Muscle of leg (tissue), 11 donors: ENCODE measurements around the gene SLC2A11. TPM values are rescaled to one million over a fixed set of nuclear protein-coding genes. Genes with fewer than 3 reads are reported as not detected.
"Not testable (repeated sequence)": the region's sequence is repeated elsewhere in the genome, so short reads cannot be mapped to it uniquely, and the experiment has no call there.

ENCODE experiments used
- DNase-seq: peaks from one replicate; pipeline ENCODE4 v3.0.0; 2013
- H3K27ac ChIP-seq: one replicate; pipeline ENCODE4 v1.5.1; 2013; ENCODE audit warnings: mild to moderate bottlenecking, low read length, control low read depth
- H3K27me3 ChIP-seq: one replicate; pipeline ENCODE4 v1.6.1; 2013; ENCODE audit warnings: low read length; ENCODE audit not compliant: control insufficient read depth, insufficient read depth
- H3K36me3 ChIP-seq: one replicate; pipeline ENCODE4 v1.6.1; 2013; ENCODE audit warnings: low read length; ENCODE audit not compliant: control insufficient read depth, insufficient read depth
- H3K4me1 ChIP-seq: one replicate; pipeline ENCODE4 v1.6.1; 2013; ENCODE audit warnings: low read length; ENCODE audit not compliant: control insufficient read depth, insufficient read depth
- H3K4me3 ChIP-seq: one replicate; pipeline ENCODE4 v1.5.1; 2013; ENCODE audit warnings: low read length, control low read depth
- H3K9me3 ChIP-seq: replicated peaks from 2 replicates; pipeline ENCODE4 v1.6.1; 2013; ENCODE audit warnings: low read depth, low read length; ENCODE audit not compliant: control insufficient read depth
- WGBS: methylation state at CpG from one replicate; pipeline ENCODE4 v1.1.5; 2013; ENCODE audit warnings: missing lambda C conversion rate; ENCODE audit not compliant: insufficient coverage; 5-methylcytosine and 5-hydroxymethylcytosine counted together
- polyA plus RNA-seq, 8 donors: library from polyadenylated mRNA; unstranded; fragments of 120-200 nt; gene quantifications; one replicate each; pipeline versions ENCODE4 v1.2.1 to v1.2.3, GENCODE V29; 2013; ENCODE audit warnings: inconsistent platforms in 1 of 8, low replicate concordance in 1 of 8; ENCODE audit not compliant: insufficient read length in 8 of 8, insufficient read depth in 1 of 8
- total RNA-seq: library from RNA; stranded (reverse); fragments of 120-200 nt; gene quantifications from one replicate; pipeline ENCODE4 v1.2.4, GENCODE V29; 2013

SLC2A11 gene
- total and polyA plus RNA-seq, 9 donors, result 2.8 to 8.4 (median 6.2) TPM

DNA sequence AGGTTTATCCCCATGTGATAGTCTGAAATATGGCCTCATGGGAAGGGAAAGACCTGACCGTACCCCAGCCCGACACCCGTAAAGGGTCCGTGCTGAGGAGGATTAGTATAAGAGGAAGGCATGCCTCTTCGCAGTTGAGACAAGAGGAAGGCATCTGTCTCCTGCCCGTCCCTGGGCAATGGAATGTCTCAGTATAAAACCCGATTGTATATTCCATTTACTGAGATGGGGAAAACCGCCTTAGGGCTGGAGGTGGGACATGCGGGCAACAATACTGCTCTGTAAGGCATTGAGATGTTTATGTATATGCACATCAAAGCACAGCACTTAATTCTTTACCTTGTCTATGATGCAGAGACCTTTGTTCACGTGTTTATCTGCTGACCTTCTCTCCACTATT lies 49.7 kb downstream of the SLC2A11 start:
- H3K36me3 ChIP-seq, H3K9me3 ChIP-seq, DNase-seq, H3K27ac ChIP-seq, H3K4me3 ChIP-seq, H3K27me3 ChIP-seq: not testable (repeated sequence)
- H3K4me1 ChIP-seq, result peaks cover 77% of the 10 kb centered on the region
- WGBS, result no CpG with 5 or more reads among the region's 10 CpGs

GRCh38 chr22:23908587-23909205 lies 51.0 kb downstream of the SLC2A11 start:
- no peaks in the 10 kb centered on the region for H3K36me3 ChIP-seq
- no peaks in the 10 kb centered on the region for H3K27me3 ChIP-seq
- H3K9me3 ChIP-seq, result no peaks in the 10 kb centered on the region
- no peak overlapping the region for H3K4me3 ChIP-seq
- WGBS, result 62% methylated on average over 5 of the region's 11 CpGs
- peaks cover 79% of the 10 kb centered on the region for H3K4me1 ChIP-seq
- DNase-seq, result no peak
- H3K27ac ChIP-seq, result peak overlapping the region; percentile 75

- Histone ChIP-seq H3K4me1 (peaks cover 75% of the 10 kb centered on the region), H3K27me3 (no peaks in the 10 kb centered on the region), H3K36me3 (no peaks in the 10 kb centered on the region), H3K4me3 (no peak overlapping the region), H3K27ac (peak overlapping the region; percentile 75), H3K9me3 (no peaks in the 10 kb centered on the region)
- DNase-seq, result peak; percentile 66
- 20% methylated on average over 1 of the region's 6 CpGs for WGBS
These were observed 51.7 kb downstream of the SLC2A11 start for GRCh38 chr22:23909296-23909898.

DNA sequence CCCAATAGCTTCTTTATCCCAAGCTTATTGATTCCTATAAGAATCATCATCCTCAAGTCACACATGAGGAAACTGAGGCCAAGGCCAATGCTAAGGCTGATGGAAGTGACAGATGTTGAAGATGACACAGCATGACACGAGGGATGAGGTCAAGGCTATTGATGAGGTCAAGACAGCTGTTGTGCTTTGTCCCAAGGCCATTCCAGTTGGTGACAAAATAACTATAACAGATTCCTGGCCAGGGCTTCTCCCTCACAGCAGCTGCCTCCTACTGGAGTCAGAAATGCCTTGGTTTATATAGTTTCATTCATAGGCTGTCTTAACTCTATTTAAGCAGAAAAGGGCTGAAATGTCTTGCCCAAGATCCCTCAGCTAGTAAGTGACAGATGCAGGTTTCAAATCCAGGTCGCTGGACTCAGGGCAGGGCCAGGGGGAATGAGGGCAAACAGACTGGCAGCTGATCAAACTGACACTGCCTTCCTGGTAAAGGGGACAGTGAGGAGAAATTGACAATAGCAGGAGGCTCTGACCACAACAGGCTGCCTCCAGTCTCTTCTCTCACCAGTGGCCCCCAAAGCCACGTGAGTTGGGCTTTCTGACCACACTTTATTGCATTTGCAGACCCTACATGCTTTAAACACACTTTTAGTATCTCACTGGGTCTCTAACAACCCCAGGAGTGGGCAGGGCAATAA lies 53.0 kb downstream of the SLC2A11 start:
- Histone ChIP-seq H3K4me1 (peaks cover 66% of the 10 kb centered on the region), H3K9me3 (no peaks in the 10 kb centered on the region), H3K36me3 (no peaks in the 10 kb centered on the region), H3K4me3 (no peak overlapping the region), H3K27ac (peak overlapping the region; percentile 84), H3K27me3 (no peaks in the 10 kb centered on the region)
- 70% methylated on average over 3 of the region's 3 CpGs for WGBS
- DNase-seq, result peak; percentile 54

DNA sequence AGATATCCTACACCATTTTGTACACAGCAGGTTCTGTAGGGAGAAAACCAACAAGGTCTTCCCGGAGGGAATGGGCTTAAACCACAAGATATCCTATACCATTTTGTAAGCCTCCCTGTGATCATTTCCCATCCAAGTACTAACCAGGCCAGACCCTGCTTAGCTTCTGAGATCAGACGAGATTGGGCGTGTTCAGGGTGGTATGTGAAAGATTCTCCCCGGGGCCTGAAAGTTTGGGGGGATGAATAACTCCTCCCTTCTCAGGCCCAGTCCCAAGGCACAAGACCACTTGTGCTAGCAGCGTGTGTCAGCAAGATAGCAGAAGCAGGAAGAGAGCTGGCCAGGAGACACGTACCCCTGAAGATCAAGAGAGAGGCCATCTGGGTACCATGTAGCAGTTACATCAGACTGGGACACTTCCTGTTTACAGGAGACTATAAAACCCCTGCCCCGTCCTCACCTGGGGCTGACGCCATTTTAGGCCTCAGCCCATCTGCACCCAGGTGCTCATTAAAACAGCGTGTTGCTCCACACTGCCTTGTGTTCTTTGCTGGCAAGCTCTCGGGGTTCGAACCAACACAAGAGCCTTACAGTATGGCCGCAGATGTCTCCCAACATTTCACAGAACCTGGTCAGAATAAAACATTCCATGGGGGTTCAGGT lies 53.8 kb downstream of the SLC2A11 start:
- no peaks in the 10 kb centered on the region for H3K27me3 ChIP-seq
- H3K36me3 ChIP-seq, result no peaks in the 10 kb centered on the region
- H3K27ac ChIP-seq, result peak overlapping the region; percentile 84
- no peak overlapping the region for H3K4me3 ChIP-seq
- peaks cover 59% of the 10 kb centered on the region for H3K4me1 ChIP-seq
- WGBS, result 94% methylated on average over 7 of the region's 12 CpGs
- DNase-seq, result no peak
- H3K9me3 ChIP-seq, result no peaks in the 10 kb centered on the region

- no peak for DNase-seq
- 93% methylated on average over 6 of the region's 9 CpGs for WGBS
- H3K4me3 ChIP-seq, result no peak overlapping the region
- no peaks in the 10 kb centered on the region for H3K36me3 ChIP-seq
- H3K27me3 ChIP-seq, result no peaks in the 10 kb centered on the region
- H3K27ac ChIP-seq, result peak overlapping the region; percentile 99
- peaks cover 54% of the 10 kb centered on the region for H3K4me1 ChIP-seq
- no peaks in the 10 kb centered on the region for H3K9me3 ChIP-seq
These were observed 54.7 kb downstream of the SLC2A11 start for GRCh38 chr22:23912293-23912903.

GRCh38 chr22:23913306-23913660 lies 55.6 kb downstream of the SLC2A11 start:
- no peak for DNase-seq
- no peaks in the 10 kb centered on the region for H3K27me3 ChIP-seq
- no peaks in the 10 kb centered on the region for H3K9me3 ChIP-seq
- H3K4me3 ChIP-seq, result peak overlapping the region; percentile 77
- 0% methylated on average over 1 of the region's 1 CpG for WGBS
- no peaks in the 10 kb centered on the region for H3K36me3 ChIP-seq
- H3K27ac ChIP-seq, result peak overlapping the region; percentile 99
- H3K4me1 ChIP-seq, result peaks cover 49% of the 10 kb centered on the region

DNA sequence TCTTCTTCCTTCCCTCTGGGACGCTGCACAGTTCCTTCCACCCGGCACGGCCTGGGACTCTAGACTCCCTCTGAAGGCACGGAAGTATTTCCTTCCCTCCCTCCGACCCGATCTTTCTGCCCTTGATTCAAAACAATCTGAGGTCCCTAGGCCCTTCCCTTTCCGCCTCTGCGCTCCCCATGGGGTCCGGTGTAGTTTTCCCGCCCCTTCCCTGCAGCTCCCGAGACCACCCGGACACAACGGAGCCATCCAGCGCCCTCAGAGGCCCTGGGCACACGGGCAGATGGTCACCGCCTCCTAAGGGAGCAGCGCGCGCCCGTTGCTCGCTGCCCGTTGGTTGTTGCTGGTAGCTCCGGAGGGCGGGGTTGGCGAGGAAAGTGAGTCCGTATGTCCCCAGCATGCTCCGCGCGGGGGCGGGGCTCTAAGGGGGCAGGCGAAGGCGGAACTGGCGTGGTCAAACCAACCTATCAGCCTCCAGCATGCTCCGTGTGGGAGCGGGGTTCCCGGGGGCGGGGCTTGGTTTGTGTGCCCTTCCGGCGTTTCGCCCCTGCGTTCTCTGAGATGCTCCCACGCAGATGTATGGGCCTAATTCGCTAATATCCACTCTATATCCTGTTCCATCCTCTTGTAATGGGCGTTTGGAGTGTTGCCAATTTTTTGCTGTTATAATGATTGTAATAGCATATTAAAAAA lies 56.1 kb downstream of the SLC2A11 start:
- DNase-seq, result peak; percentile 99
- 0% methylated on average over 35 of the region's 44 CpGs for WGBS
- no peaks in the 10 kb centered on the region for H3K36me3 ChIP-seq
- peak overlapping the region; percentile 77 for H3K4me3 ChIP-seq
- H3K9me3 ChIP-seq, result no peaks in the 10 kb centered on the region
- no peaks in the 10 kb centered on the region for H3K27me3 ChIP-seq
- peak overlapping the region; percentile 99 for H3K27ac ChIP-seq
- peaks cover 44% of the 10 kb centered on the region for H3K4me1 ChIP-seq

DNA sequence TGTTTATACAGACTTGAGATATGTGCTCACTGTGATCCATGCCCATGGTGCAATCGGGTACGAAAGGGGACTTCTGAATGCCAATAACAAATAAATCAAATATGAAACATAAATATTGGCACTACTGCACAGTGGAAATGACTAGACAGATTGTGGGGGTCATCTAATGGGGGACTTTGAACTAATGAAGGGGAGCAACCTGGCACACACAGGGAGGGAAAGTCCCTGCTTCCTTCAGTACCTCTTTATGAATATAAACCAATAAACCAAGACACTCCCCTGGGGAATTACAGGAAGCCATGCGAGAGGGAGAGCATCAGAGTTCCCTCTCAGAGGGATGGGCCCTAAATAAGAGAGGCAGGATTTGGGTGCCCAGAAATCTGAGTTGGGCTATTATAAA lies 57.6 kb downstream of the SLC2A11 start:
- Histone ChIP-seq H3K36me3 (no peaks in the 10 kb centered on the region), H3K9me3 (no peaks in the 10 kb centered on the region), H3K4me1 (peaks cover 31% of the 10 kb centered on the region), H3K4me3 (no peak overlapping the region), H3K27me3 (no peaks in the 10 kb centered on the region), H3K27ac (no peak overlapping the region)
- WGBS, result no CpG with 5 or more reads among the region's 3 CpGs
- DNase-seq, result no peak
